ENCODE data around the gene MEIKIN. TPM values are rescaled to one million over a fixed set of nuclear protein-coding genes. Genes with fewer than 3 reads are reported as not detected.

MEIKIN gene
- total RNA-seq, 1 experiment from 2014 or later = not detected

DNA sequence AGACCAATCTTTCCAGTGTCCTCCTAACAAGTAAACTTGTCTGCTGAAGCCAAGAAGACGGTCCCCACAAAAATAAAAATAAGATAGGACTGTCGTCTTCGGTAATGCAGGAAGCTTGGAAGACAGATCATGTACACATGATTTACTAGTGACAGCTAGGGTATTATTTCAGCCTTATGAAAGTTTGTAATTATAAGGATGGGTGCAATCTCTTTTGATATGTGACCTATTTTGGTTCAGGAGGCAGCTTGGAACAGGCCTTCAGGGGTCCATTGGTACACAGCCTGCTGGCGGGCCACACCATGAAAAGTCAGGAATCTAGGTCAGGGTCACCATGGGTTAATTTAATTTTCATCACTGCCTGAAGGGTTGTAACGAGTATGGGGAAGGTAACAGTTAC lies 13.7 kb upstream of the MEIKIN start:
- no peaks in the 10 kb centered on the region for H3K4me1 ChIP-seq (ENCODE audit: control insufficient read depth, insufficient read depth, low read length)
- H3K36me3 ChIP-seq (ENCODE audit: control insufficient read depth, insufficient read depth, low read length) = no peaks in the 10 kb centered on the region
- H3K27me3 ChIP-seq (ENCODE audit: control insufficient read depth, insufficient read depth, low read length) = no peaks in the 10 kb centered on the region
- no peak overlapping the region for H3K27ac ChIP-seq (ENCODE audit: low read length)
- TF ChIP-seq POLR2AphosphoS5 (IDR thresholded peaks at IDR 0.05; ENCODE audit: low read depth, low read length) (no peak), TCF7L2 (IDR thresholded peaks at IDR 0.05; ENCODE audit: low read depth, low read length) (no peak), SIN3A (IDR thresholded peaks at IDR 0.05; ENCODE audit: borderline replicate concordance, insufficient read depth, low read depth, low read length) (no peak)
- TF ChIP-seq, protein P1, sequence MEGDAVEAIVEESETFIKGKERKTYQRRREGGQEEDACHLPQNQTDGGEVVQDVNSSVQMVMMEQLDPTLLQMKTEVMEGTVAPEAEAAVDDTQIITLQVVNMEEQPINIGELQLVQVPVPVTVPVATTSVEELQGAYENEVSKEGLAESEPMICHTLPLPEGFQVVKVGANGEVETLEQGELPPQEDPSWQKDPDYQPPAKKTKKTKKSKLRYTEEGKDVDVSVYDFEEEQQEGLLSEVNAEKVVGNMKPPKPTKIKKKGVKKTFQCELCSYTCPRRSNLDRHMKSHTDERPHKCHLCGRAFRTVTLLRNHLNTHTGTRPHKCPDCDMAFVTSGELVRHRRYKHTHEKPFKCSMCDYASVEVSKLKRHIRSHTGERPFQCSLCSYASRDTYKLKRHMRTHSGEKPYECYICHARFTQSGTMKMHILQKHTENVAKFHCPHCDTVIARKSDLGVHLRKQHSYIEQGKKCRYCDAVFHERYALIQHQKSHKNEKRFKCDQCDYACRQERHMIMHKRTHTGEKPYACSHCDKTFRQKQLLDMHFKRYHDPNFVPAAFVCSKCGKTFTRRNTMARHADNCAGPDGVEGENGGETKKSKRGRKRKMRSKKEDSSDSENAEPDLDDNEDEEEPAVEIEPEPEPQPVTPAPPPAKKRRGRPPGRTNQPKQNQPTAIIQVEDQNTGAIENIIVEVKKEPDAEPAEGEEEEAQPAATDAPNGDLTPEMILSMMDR (IDR thresholded peaks at IDR 0.05) = no peak
- TF ChIP-seq, protein P2, sequence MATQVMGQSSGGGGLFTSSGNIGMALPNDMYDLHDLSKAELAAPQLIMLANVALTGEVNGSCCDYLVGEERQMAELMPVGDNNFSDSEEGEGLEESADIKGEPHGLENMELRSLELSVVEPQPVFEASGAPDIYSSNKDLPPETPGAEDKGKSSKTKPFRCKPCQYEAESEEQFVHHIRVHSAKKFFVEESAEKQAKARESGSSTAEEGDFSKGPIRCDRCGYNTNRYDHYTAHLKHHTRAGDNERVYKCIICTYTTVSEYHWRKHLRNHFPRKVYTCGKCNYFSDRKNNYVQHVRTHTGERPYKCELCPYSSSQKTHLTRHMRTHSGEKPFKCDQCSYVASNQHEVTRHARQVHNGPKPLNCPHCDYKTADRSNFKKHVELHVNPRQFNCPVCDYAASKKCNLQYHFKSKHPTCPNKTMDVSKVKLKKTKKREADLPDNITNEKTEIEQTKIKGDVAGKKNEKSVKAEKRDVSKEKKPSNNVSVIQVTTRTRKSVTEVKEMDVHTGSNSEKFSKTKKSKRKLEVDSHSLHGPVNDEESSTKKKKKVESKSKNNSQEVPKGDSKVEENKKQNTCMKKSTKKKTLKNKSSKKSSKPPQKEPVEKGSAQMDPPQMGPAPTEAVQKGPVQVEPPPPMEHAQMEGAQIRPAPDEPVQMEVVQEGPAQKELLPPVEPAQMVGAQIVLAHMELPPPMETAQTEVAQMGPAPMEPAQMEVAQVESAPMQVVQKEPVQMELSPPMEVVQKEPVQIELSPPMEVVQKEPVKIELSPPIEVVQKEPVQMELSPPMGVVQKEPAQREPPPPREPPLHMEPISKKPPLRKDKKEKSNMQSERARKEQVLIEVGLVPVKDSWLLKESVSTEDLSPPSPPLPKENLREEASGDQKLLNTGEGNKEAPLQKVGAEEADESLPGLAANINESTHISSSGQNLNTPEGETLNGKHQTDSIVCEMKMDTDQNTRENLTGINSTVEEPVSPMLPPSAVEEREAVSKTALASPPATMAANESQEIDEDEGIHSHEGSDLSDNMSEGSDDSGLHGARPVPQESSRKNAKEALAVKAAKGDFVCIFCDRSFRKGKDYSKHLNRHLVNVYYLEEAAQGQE (IDR thresholded peaks at IDR 0.05; ENCODE audit: insufficient read depth in 1 of 2, low read depth in 2 of 2, low read length in 1 of 2) = no peak
- CTCF ChIA-PET = no interaction called here
- no peaks in the 10 kb centered on the region for H3K9me3 ChIP-seq (ENCODE audit: control insufficient read depth, insufficient read depth, low read depth, low read length)
- POLR2A ChIA-PET = no interaction called here
- ATAC-seq (no peak), DNase-seq (ENCODE audit: low read depth, low spot score) (no peak)
- BruUV-seq (replicated peaks) = no TSS peak
- no peak overlapping the region for H3K4me3 ChIP-seq (ENCODE audit: low read depth in 2 of 2, low read length in 2 of 2)
- in situ Hi-C loops (cut with HindIII; ENCODE audit: low pct_unique_long_range_greater_than_20kb, low sequenced_read_pairs) = no loop called here
- intact Hi-C loops (cut with micrococcal nuclease; ENCODE audit: unreplicated experiment) = no loop called here

DNA sequence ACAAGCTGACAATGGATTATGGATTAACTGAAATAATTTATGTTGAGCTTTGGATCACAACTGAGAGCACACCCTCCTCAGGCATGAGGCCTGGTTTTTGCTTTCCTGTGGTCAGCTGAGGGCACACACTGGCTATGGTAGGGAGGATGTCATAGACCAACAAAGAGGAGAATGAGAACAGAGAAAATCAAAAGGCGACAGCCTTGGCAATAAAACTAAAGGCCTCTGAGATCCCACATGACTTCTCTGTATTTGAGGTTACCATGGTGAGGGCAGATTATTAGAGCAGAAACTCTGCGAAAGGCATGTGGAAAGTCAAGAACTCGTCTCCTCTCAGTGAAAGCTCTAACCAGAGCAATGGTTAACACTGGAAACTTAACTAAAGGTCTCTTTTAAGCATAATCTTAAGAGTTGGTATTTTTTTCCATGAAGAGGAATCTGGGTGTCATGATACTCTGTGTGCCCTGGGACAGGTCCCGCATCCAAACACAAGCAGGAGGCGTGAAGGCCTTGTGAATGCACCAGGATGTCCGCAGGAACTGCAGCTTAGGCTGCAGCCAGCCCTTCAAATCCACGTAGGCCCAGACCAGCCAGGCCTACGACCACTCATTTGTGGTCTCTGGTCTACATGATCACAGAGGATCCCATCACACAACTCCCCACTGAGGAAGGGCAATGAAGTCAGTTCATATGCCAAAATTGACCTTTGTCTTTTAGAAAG lies 12.4 kb upstream of the MEIKIN start:
- Histone ChIP-seq H3K36me3 (ENCODE audit: control insufficient read depth, insufficient read depth, low read length) (no peaks in the 10 kb centered on the region), H3K4me3 (ENCODE audit: low read depth in 2 of 2, low read length in 2 of 2) (no peak overlapping the region), H3K4me1 (ENCODE audit: control insufficient read depth, insufficient read depth, low read length) (no peaks in the 10 kb centered on the region), H3K9me3 (ENCODE audit: control insufficient read depth, insufficient read depth, low read depth, low read length) (no peaks in the 10 kb centered on the region), H3K27ac (ENCODE audit: low read length) (no peak overlapping the region), H3K27me3 (ENCODE audit: control insufficient read depth, insufficient read depth, low read length) (no peaks in the 10 kb centered on the region)
- POLR2A ChIA-PET = no interaction called here
- DNase-seq (ENCODE audit: low read depth, low spot score) = no peak
- CTCF ChIA-PET = no interaction called here
- TF ChIP-seq SIN3A (IDR thresholded peaks at IDR 0.05; ENCODE audit: borderline replicate concordance, insufficient read depth, low read depth, low read length) (no peak), TCF7L2 (IDR thresholded peaks at IDR 0.05; ENCODE audit: low read depth, low read length) (no peak)
- TF ChIP-seq, protein P2 (IDR thresholded peaks at IDR 0.05; ENCODE audit: insufficient read depth in 1 of 2, low read depth in 2 of 2, low read length in 1 of 2) = no peak
- TF ChIP-seq, protein P1 (IDR thresholded peaks at IDR 0.05) = no peak
- no TSS peak for BruUV-seq (replicated peaks)
- ATAC-seq = no peak
- intact Hi-C loops (cut with micrococcal nuclease; ENCODE audit: unreplicated experiment) (no loop called here), in situ Hi-C loops (cut with HindIII; ENCODE audit: low pct_unique_long_range_greater_than_20kb, low sequenced_read_pairs) (no loop called here)

Data from Panc1 (cell line).